Measurements from ENCODE around the gene FOXRED1. TPM values are rescaled to one million over a fixed set of nuclear protein-coding genes. Genes with fewer than 3 reads are reported as not detected.
A peak's percentile ranks its signal among the peaks of the same experiment; 100 is the strongest.

FOXRED1 gene
- total and polyA plus RNA-seq, 2 of the 4 experiments (the other 2 are of a cell fraction): 15.1 to 28.3 TPM

DNA sequence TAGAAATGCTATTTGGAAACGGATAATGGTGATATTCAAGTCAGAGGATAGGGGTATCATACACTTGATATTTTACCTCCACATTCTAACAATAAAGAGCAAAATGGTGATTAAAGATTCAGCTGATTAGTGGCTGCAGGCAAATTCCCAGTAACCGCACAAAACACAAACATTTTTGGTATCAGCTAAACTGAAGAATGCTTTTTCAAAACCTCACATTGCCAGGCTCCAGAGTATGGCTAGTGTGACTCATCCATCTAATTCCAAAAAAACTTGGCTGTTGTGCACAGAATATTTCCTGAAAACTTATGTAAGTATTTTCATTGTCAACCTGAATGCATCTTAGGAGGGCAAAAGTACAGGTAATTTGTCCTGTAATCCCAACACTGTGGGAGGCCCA, 11.2 kb upstream of the FOXRED1 start:
- Histone ChIP-seq H3K9me1 (ENCODE audit: insufficient read depth, low read length) (peaks cover 14% of the 10 kb centered on the region), H2BK5ac (ENCODE audit: low read depth, low read length, poor library complexity, severe bottlenecking) (peak overlapping the region; percentile 37), H3K4me1 (ENCODE audit: control insufficient read depth, insufficient read depth, low read length) (peaks cover 3% of the 10 kb centered on the region), H3K23ac (ENCODE audit: low read depth, low read length) (no peak overlapping the region), H3K27me3 (ENCODE audit: control insufficient read depth, insufficient read depth, low read length) (no peaks in the 10 kb centered on the region), H3K4ac (ENCODE audit: low read depth, low read length) (no peak overlapping the region), H4K8ac (ENCODE audit: low read depth in 2 of 2, low read length in 2 of 2) (no peak overlapping the region), H4K5ac (ENCODE audit: low read depth, low read length) (no peak overlapping the region), H3K79me1 (ENCODE audit: low read depth in 1 of 2, low read length in 2 of 2) (peaks cover 0 to 16% of the 10 kb centered on the region in 2 experiments; a peak in 3 of 4 replicates), H2BK15ac (ENCODE audit: low read depth, low read length) (no peak overlapping the region), H3K36me3 (ENCODE audit: control insufficient read depth, insufficient read depth, low read length) (peaks cover 15% of the 10 kb centered on the region), H3K4me3 (ENCODE audit: insufficient read depth, low read depth, low read length) (no peak overlapping the region), H2AK5ac (ENCODE audit: low read depth, low read length) (no peak overlapping the region), H2AFZ (replicated peaks; ENCODE audit: low read length, poor library complexity) (no peak overlapping the region), H3K14ac (replicated peaks; ENCODE audit: low read depth, low read length) (no peak overlapping the region), H3K9me3 (ENCODE audit: control insufficient read depth, insufficient read depth, low read length) (no peaks in the 10 kb centered on the region), H4K20me1 (ENCODE audit: insufficient read depth, low read length) (peaks cover 7% of the 10 kb centered on the region), H2BK20ac (ENCODE audit: low read depth, low read length) (no peak overlapping the region), H3K56ac (ENCODE audit: extremely low read depth, insufficient read depth, low read length) (no peak overlapping the region), H3K18ac (ENCODE audit: low read depth, low read length) (no peak overlapping the region), H4K91ac (ENCODE audit: insufficient read depth, low read depth, low read length) (no peak overlapping the region), H3K27ac (ENCODE audit: insufficient read depth, low read length) (no peak overlapping the region), H2BK120ac (ENCODE audit: low read depth, low read length) (no peak overlapping the region; the same call in 1 of the 2 replicates), H3K4me2 (ENCODE audit: low read depth, low read length) (peak overlapping the region; percentile 70; the same call in 1 of the 2 replicates), H2AK9ac (replicated peaks; ENCODE audit: low read depth, low read length, poor library complexity) (no peak overlapping the region), H3K9ac (ENCODE audit: low read depth, low read length) (no peak overlapping the region)
- in situ Hi-C loops (cut with MboI; ENCODE audit: low sequenced_read_pairs) (no loop called here), intact Hi-C loops (cut with micrococcal nuclease) (loop anchor here (5.0 kb wide), 1 partner anchor 45 kb away; the partner anchor contains the start of genes FAM118B and RPUSD4), dilution Hi-C loops (cut with HindIII; ENCODE audit: low sequenced_read_pairs, unreplicated experiment) (no loop called here)
- CTCF ChIA-PET: no interaction called here
- BruUV-seq (replicated peaks): no TSS peak
- TF ChIP-seq FOS (IDR thresholded peaks at IDR 0.05; ENCODE audit: low read depth, low read length) (peak; percentile 52), MAZ (IDR thresholded peaks at IDR 0.05; ENCODE audit: borderline replicate concordance, low read depth, low read length) (no peak)
- no CpG with 5 or more reads among the region's 2 CpGs for WGBS, 2 experiments (ENCODE audit: extremely low coverage in 2 of 2, insufficient read length in 1 of 2)
- peak; percentile 84 for ATAC-seq (ENCODE audit: low read depth)
- DNase-seq: peak; percentile 70
- POLR2A ChIA-PET (ENCODE audit: unreplicated experiment): no interaction called here

All from IMR-90 (cell line).